Measurements from ENCODE around the gene TMEM60. TPM values are rescaled to one million over a fixed set of nuclear protein-coding genes. Genes with fewer than 3 reads are reported as not detected.

TMEM60 gene
- total and polyA plus RNA-seq, 10 of the 15 experiments (the other 5 are each of a cell fraction or from before 2014, with no cell fraction given): 13.2 to 94.2 (median 30.2) TPM

DNA sequence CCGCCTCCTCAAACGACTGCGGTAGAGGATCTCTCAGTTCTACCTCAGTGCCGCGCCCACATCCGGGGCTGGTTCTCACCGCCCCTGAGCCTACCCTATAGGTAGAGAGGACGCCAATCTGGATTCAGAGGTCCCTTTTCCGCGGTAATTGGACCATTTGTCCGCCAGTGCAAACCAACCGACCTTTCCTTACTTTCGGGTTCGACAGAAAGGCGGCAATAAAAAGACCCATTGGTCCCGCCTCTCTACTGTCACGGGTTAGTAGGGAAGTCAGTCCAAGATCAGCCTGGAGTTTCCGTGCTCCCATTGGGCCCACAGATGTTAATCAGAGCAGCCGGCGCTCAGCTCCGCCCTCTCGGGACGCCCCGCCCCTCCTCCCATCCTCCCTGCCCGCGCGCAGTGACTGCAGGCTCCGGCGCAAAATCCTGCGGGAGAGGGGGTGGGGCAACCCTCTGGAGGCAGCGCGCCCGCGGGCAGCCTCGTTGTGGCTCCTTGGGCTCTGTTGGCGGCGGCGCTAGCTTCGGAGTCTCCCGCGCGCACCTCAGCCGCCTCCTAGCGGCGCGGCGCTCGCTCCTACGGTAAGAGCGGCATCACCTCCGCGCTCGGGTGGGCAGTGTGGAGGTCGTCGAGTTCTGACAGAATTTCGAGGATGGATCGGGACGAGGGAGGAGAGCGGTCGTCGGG, at the start of gene TMEM60, which contains the start of gene PHTF2 (continued):
- 0 out of 2 replicates have a peak, but pooled peaks have one; percentile 0 for TF ChIP-seq SPI1 (IDR thresholded peaks at IDR 0.05; ENCODE audit: borderline replicate concordance, insufficient read depth, low read depth, low read length)
- TF ChIP-seq SREBF1 (IDR thresholded peaks at IDR 0.05; ENCODE audit: low read length): no peak
- TF ChIP-seq, protein P1, sequence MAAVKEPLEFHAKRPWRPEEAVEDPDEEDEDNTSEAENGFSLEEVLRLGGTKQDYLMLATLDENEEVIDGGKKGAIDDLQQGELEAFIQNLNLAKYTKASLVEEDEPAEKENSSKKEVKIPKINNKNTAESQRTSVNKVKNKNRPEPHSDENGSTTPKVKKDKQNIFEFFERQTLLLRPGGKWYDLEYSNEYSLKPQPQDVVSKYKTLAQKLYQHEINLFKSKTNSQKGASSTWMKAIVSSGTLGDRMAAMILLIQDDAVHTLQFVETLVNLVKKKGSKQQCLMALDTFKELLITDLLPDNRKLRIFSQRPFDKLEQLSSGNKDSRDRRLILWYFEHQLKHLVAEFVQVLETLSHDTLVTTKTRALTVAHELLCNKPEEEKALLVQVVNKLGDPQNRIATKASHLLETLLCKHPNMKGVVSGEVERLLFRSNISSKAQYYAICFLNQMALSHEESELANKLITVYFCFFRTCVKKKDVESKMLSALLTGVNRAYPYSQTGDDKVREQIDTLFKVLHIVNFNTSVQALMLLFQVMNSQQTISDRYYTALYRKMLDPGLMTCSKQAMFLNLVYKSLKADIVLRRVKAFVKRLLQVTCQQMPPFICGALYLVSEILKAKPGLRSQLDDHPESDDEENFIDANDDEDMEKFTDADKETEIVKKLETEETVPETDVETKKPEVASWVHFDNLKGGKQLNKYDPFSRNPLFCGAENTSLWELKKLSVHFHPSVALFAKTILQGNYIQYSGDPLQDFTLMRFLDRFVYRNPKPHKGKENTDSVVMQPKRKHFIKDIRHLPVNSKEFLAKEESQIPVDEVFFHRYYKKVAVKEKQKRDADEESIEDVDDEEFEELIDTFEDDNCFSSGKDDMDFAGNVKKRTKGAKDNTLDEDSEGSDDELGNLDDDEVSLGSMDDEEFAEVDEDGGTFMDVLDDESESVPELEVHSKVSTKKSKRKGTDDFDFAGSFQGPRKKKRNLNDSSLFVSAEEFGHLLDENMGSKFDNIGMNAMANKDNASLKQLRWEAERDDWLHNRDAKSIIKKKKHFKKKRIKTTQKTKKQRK (IDR thresholded peaks at IDR 0.05; ENCODE audit: low read depth, low read length): peak; percentile 98

DNA sequence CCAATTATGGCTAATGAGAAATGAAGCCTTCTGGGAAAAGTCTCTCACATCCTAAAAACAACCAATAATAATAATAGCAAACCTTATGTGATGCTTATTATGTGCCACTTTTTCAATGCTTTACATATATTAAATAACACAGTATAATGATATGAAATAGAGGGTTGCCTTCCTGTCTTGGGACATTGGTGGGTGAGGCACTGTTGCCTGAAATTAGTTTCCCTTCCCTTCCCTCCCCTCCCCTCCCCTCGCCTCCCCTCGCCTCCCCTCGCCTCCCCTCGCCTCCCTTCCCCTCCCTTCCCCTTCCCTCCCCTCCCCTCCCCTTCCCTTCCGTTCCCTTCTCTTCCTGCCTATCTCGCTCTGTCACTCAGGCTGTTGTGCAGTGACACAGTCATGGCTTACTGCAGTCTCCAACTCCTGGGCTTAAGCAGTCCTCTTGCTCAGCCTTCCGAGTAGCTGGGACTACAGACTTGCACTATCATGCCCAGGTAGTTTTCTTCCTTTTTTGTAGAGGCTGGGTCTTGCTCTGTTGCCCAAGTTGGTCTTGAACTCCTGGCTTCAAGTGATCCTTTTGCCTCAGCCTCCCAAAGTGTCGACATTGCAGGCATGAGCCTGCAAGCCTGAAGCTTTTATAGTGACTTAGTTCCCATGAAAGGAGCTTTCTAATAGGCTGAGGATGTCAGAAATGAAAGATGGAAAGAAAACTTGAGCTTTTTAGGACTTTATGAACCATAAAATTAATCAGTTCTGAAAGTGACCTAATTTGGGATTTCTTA, 48.3 kb upstream of the TMEM60 start:
- BruUV-seq (replicated peaks): no TSS peak
- FAIRE-seq (no peak), DNase-seq (ENCODE audit: low read depth, low spot score) (no peak), ATAC-seq (no peak)
- intact Hi-C loops (cut with micrococcal nuclease; ENCODE audit: unreplicated experiment) (no loop called here), in situ Hi-C loops (cut with MboI) (no loop called here)
- no peak for TF ChIP-seq RFX5 (IDR thresholded peaks at IDR 0.05; ENCODE audit: low read depth, low read length)
- POLR2A ChIA-PET: interaction anchor here (0.8 kb wide), 1 partner anchor 41 kb away, joined by 3 read pairs; no protein-coding TSS in a partner anchor
- Histone ChIP-seq H3K27me3 (replicated peaks in 1 of 2; ENCODE audit: control insufficient read depth in 2 of 2, insufficient read depth in 2 of 2, low read length in 1 of 2) (no peaks in the 10 kb centered on the region), H2AFZ (ENCODE audit: control insufficient read depth, low read depth, low read length) (no peak overlapping the region), H3K27ac (ENCODE audit: control insufficient read depth, insufficient read depth) (no peak overlapping the region), H3K4me2 (ENCODE audit: control insufficient read depth, insufficient read depth) (no peak overlapping the region), H3K9me3 (replicated peaks; ENCODE audit: control insufficient read depth, insufficient read depth, low read length) (no peaks in the 10 kb centered on the region), H4K20me1 (ENCODE audit: control insufficient read depth, insufficient read depth) (no peaks in the 10 kb centered on the region), H3K79me2 (ENCODE audit: control insufficient read depth, insufficient read depth, low read length) (peaks cover 2% of the 10 kb centered on the region; the same call in 1 of the 2 replicates), H3K9ac (ENCODE audit: control insufficient read depth, insufficient read depth, low read length) (no peak overlapping the region), H3K36me3 (ENCODE audit: control insufficient read depth in 2 of 2, insufficient read depth in 2 of 2, low read length in 1 of 2) (no peaks in the 10 kb centered on the region; a peak in 1 of 4 replicates), H3K4me1 (ENCODE audit: control insufficient read depth, insufficient read depth, low read length) (no peaks in the 10 kb centered on the region), H3K4me3 (no peak overlapping the region)
- CTCF ChIA-PET: interaction anchor here (1.1 kb wide), 1 partner anchor 10 kb away, joined by 3 read pairs; no protein-coding TSS in a partner anchor
- WGBS (ENCODE audit: insufficient coverage, insufficient replicate concordance, low lambda C conversion rate, missing lambda C conversion rate): 100% methylated on average over 2 of the region's 8 CpGs
- RAD21 ChIA-PET (ENCODE audit: unreplicated experiment): no interaction called here
- SMC1A ChIA-PET (ENCODE audit: uncharacterized antibody, unreplicated experiment): no interaction called here
